GM10266 (cell line): ENCODE measurements around the gene GPR139.

Experiments
- DNase-seq: peaks from one replicate; pipeline ENCODE4 v3.0.0; 2012; ENCODE audit errors: extremely low spot score
- TF ChIP-seq, protein P1 (sequence below): IDR thresholded peaks from 2 replicates; pipeline ENCODE4 v1.5.1; 2012; ENCODE audit warnings: mild to moderate bottlenecking, low read depth; ENCODE audit not compliant: control insufficient read depth, insufficient read depth; ENCODE audit errors: missing control alignments

GPR139 gene

DNA sequence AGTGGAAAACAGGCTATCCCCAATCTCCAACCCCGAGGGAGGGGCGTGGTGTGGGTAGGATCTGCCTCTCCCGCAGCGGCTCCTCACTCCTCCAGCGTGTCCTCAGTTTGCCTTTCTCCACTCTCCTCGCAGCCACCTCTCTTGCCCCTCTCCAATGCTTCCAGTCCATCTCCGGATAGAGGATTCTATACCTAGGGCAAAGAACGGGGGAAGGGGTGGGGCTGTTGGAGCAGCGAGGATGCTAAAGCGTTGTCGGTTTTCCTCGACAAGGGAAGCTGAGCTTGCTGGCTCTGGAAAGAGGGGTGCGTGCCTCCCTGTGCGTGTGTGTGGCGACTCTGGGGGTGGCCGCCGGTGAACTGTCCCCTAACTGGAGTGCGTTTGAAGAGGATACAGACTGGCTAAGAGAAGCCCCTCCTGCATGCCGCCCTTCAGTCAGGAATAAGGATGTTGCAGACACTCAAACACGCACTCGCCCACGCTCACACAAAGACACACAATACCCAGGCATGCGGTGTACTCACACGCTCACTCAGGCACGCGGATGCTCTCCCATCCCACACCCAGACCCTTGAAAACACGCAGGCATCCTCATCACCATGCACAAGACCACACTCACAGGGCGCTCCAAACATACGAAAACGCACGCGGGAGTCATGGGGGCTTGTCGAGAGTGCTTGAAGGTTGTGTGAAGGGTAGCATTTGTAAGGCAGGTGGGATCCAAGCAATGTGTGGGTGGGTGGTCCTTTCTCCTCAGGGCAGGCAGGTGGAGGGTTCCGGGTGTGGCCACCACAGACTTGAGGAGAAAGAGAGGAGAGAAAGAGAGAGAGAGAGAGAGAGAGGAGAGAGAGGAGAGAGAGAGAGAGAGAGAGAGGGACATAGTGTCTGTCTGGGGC, 655 bp upstream of the GPR139 start:
- DNase-seq, result no peak
- TF ChIP-seq, protein P1, sequence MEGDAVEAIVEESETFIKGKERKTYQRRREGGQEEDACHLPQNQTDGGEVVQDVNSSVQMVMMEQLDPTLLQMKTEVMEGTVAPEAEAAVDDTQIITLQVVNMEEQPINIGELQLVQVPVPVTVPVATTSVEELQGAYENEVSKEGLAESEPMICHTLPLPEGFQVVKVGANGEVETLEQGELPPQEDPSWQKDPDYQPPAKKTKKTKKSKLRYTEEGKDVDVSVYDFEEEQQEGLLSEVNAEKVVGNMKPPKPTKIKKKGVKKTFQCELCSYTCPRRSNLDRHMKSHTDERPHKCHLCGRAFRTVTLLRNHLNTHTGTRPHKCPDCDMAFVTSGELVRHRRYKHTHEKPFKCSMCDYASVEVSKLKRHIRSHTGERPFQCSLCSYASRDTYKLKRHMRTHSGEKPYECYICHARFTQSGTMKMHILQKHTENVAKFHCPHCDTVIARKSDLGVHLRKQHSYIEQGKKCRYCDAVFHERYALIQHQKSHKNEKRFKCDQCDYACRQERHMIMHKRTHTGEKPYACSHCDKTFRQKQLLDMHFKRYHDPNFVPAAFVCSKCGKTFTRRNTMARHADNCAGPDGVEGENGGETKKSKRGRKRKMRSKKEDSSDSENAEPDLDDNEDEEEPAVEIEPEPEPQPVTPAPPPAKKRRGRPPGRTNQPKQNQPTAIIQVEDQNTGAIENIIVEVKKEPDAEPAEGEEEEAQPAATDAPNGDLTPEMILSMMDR, result no peak

DNA sequence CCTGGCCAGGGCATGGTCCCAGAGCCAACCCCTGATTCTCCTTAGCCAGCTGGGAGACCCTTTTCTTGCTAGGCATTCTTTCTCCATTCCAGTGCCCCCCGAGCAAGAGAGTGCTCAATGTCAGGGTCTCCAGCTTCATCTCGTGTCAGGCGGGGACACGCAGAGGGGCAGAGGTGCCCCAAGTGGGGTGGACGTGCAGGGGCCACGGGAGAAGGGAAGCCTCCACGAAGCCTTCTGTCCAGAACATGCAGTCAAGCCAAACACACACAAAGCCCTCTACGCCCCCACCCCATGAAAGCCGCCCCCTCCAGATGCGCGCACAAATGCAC, 852 bp downstream of the GPR139 start:
- no peak for DNase-seq
- TF ChIP-seq, protein P1, result no peak

DNA sequence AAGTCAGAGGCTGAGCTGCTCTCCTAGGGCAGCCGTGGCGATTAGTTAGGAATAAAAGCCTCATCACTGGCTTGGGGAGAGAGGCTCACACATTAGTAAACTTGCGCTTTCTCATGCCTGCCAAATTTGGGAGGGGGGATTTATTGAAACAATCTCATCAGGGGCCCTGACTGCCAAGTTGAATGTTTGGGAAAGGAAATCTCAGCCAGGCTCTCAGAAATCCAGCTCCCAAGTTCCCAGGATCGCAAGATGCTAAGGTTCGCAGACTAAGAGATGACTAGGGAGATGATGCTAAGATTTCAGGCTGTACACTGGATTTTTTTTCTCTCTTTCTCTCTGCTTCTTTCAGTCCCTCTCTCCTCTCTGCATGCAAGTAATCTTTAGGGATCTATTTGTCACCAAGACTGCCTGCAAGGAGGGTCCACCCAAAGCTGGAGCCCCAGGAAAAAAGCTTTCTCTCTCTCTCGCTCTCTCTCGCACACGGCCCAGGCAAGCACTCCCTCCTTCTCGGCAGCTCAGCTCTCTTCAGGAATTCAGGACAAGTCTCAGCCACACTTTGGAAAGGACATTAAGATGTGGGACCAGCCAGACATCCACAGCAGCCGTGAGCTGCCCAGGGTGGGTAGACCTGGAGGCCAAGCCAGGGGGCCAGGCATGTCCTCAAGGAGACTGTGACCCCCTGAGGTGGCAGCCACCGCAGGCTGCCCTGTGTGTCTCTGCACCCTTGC, 1.4 kb downstream of the GPR139 start:
- no peak for DNase-seq
- TF ChIP-seq, protein P1, result no peak

DNA sequence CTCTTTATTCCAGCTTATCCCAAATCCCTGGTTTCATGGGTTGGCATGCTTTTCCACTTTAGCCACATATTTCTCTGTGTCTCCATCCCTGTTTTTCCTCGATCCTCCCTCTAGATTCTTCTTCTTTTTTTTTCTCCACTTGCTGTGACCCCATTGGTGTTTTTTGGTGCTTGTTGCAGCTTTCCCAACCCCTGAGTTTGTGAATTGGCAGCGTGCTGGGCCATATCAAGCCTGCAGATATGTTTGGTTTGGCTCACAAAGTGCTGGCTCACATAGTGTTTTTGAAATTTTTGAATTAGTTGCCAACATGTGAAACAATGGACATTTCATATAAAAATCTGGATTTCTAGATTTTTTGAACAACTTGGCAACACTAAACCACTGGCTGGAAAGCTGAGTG, 8.8 kb downstream of the GPR139 start:
- no peak for DNase-seq
- TF ChIP-seq, protein P1, result no peak

DNA sequence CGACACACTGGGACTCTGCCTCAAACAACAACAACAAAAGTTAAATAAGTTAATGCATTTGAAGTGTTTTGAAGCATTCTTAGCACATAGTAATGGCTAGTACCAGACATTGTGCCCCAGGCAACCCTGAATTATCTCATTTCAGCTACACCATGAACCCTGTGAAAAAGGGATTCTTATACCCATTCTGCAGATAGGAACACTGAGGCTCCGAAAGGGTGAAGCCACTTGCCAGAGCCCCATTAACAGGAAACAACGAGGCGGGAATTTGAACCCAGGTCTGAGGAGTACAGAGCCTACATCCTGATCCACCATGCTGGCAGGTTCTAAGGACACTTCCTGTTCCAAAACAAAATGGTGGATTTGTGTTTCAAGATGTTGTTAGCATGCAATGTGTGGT, 9.2 kb downstream of the GPR139 start:
- TF ChIP-seq, protein P1, result no peak
- no peak for DNase-seq

DNA sequence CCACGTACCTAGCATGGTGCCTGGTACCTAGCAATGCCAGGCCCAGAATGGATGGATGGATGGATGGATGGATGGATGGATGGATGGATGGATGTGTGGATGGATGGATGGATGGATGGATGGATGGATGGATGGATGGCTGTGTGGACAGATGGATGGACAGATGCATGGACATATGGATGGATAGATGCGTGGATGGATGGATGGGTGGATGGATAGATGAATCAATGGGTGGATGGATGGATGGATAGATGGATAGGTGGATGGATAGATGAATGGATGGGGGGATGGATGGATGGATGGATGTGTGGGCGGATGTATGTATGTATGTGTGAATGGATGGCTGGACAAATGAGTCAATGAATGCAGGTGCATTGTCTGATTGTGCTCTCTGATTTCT, 12.6 kb downstream of the GPR139 start:
- TF ChIP-seq, protein P1, result no peak
- no peak for DNase-seq

DNA sequence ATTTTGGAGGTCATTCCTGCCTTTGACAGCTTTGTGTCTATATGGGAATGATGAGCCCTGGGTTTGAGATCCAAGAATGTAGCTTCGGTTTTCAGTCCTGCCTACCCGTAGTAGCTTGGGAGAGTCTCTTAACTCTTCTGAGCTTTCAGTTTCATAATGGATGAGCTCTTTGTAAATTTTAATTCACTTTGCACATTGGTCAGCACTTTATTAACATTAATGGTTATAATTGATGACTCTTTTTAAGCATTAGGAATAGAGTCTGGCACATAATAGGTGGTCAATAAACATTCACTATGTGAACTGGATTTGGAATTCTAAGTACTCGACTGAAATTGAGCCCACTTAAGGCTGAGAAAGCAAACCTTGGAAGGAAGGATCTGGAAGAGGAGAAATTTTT, 17.3 kb downstream of the GPR139 start:
- TF ChIP-seq, protein P1, result no peak
- DNase-seq, result no peak
